IPS-20b (cell line): ENCODE results near the gene CDA.
"Not testable (repeated sequence)": the region's sequence is repeated elsewhere in the genome, so short reads cannot be mapped to it uniquely, and the experiment has no call there.

ENCODE experiments used
- H3K27ac ChIP-seq: one replicate; pipeline ENCODE4 v1.5.1; 2013; ENCODE audit warnings: low read length
- H3K27me3 ChIP-seq: 2 replicates; pipeline ENCODE4 v1.6.1; 2013; ENCODE audit warnings: mild to moderate bottlenecking, low read length, inconsistent platforms; ENCODE audit not compliant: insufficient read depth
- H3K36me3 ChIP-seq: 2 replicates; pipeline ENCODE4 v1.6.1; 2013; ENCODE audit warnings: low read depth, mild to moderate bottlenecking, inconsistent platforms, low read length, moderate library complexity; ENCODE audit not compliant: insufficient read depth
- H3K4me1 ChIP-seq: 2 replicates; pipeline ENCODE4 v1.6.1; 2013; ENCODE audit warnings: mild to moderate bottlenecking, control low read depth, inconsistent platforms, low read length, moderate library complexity; ENCODE audit not compliant: insufficient read depth
- H3K4me3 ChIP-seq: 2 replicates; pipeline ENCODE4 v1.5.1; 2013; ENCODE audit warnings: mild to moderate bottlenecking, low read length, inconsistent platforms
- H3K9ac ChIP-seq: 2 replicates; pipeline ENCODE4 v1.6.1; 2013; ENCODE audit warnings: low read depth, mild to moderate bottlenecking, inconsistent platforms, low read length, moderate library complexity
- H3K9me3 ChIP-seq: 2 replicates; pipeline ENCODE4 v1.6.1; 2013; ENCODE audit warnings: mild to moderate bottlenecking, low read depth, low read length, inconsistent platforms; ENCODE audit not compliant: insufficient read depth

The CDA gene

DNA sequence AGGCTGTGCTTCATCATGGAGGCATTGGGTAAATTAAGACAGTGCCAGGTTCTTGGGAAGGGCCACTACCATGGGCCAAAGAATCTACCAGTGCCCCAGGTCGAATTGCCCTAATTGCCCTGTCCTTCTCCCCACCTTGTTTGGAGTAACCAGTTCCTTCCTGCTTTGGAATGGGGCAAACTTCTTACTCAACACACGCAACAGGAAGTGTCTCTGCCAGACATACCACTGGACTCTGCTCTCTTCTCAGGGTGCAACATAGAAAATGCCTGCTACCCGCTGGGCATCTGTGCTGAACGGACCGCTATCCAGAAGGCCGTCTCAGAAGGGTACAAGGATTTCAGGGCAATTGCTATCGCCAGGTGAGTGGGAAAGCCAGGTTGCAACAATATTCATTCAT is 15.8 kb downstream of the CDA start:
- H3K36me3 ChIP-seq = no peaks in the 10 kb centered on the region
- H3K4me1 ChIP-seq = no peaks in the 10 kb centered on the region
- peaks cover 4% of the 10 kb centered on the region; the same call in 1 of the 2 replicates for H3K9me3 ChIP-seq
- no peak overlapping the region for H3K9ac ChIP-seq
- H3K27ac ChIP-seq = no peak overlapping the region
- no peak overlapping the region for H3K4me3 ChIP-seq
- no peaks in the 10 kb centered on the region for H3K27me3 ChIP-seq

DNA sequence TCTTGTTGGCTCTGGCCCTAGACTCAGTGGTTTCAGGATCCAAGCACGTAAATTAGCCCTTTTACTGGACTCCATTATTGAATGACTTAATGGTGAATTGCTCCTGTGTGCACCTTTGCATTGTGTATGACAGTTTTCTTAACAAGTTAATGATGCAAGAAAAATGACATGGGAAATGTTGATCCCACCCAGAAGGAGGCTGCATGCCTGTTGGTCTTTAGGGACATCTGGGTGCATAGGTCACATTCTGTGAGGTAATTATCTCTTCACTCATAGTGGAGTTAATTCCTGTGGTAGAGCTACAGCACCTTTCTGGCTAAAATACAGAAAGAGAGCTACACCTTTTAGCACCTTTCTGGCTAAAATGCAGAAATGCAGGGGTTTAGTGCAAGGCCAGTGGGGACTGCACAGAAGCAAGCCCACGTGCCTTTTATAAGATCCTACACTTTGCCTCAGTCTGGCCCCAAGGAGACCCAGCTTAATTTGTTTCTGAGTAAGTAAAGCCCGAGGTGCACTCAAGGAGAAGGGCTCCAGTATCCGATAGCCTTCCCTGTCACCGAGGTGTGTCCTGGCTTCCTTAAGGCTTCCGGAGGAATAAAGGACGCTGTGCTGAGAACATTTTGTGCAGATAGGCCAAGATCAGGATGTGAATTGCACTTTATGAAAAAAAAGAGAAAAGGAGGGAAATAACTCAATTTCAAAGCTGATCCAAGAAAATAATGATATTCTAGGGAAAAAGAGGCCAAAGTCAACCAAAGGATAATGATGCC is 18.1 kb downstream of the CDA start:
- H3K9ac ChIP-seq, H3K4me1 ChIP-seq, H3K9me3 ChIP-seq, H3K36me3 ChIP-seq, H3K4me3 ChIP-seq, H3K27ac ChIP-seq, H3K27me3 ChIP-seq: not testable (repeated sequence)

DNA sequence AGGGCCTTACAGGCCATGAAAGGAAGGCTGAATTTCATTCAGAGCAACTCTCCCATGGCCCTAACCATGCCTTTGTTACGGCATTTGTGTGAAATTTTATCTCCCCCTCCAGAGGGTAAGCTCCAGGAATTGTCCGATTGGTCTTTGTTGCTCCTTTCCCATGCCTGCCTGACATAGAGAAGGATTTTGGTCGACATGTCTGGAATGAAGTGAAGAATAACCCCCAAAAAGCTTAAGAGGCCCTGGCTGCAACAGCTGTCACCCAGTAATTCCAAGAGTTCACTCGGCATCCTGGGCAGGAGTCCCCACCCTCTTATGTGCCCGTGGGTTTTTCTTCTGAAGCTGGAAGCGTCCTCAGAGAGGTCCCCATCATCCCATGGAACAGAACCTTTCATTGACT is 20.6 kb downstream of the CDA start:
- Histone ChIP-seq H3K27ac (no peak overlapping the region), H3K36me3 (no peaks in the 10 kb centered on the region), H3K9ac (no peak overlapping the region), H3K4me1 (peaks cover 8% of the 10 kb centered on the region), H3K9me3 (no peaks in the 10 kb centered on the region), H3K27me3 (no peaks in the 10 kb centered on the region), H3K4me3 (no peak overlapping the region)

DNA sequence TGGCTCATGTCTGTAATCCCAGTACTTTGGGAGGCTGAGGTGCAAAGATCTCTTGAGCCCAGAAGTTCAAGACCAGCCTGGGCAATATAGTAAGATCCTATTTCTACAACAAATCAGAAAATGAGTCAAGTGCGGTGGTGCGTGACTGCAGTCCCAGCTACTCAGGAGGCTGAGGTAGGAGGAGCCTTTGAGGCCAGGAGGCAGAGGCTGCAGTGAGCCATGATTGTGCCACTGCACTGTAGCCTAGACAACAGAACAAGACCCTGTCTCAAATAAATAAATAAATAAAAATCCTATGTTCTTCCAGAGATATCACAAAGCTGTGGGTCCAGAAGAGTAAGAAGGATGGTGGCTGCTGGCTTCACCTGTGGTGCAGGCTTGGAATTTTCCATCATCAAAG is 22.1 kb downstream of the CDA start:
- Histone ChIP-seq H3K4me3 (no peak overlapping the region), H3K27me3 (no peaks in the 10 kb centered on the region), H3K36me3 (no peaks in the 10 kb centered on the region), H3K27ac (no peak overlapping the region), H3K9ac (no peak overlapping the region), H3K9me3 (no peaks in the 10 kb centered on the region), H3K4me1 (peaks cover 8% of the 10 kb centered on the region)

DNA sequence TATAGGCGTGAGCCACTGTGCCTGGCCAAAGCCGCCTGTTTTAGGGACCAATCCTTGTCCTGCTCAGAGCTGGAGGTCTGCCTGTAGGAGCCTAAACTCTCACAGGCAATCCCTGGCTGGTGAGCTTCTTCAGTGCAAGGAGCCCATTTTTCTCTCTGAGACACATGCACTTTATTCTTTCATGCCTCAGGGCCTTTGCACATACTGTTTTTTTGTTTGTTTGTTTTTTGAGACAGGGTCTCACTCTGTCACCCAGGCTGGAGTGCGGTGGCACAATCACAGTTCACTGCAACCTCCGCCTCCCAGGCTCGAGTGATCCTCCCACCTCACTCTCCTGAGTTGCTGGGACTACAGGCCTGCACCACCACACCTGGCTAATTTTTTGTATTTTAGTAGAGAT is 22.8 kb downstream of the CDA start:
- Histone ChIP-seq H3K27ac (no peak overlapping the region), H3K4me3 (no peak overlapping the region), H3K27me3 (no peaks in the 10 kb centered on the region), H3K4me1 (peaks cover 8% of the 10 kb centered on the region), H3K36me3 (no peaks in the 10 kb centered on the region), H3K9ac (no peak overlapping the region), H3K9me3 (no peaks in the 10 kb centered on the region)

DNA sequence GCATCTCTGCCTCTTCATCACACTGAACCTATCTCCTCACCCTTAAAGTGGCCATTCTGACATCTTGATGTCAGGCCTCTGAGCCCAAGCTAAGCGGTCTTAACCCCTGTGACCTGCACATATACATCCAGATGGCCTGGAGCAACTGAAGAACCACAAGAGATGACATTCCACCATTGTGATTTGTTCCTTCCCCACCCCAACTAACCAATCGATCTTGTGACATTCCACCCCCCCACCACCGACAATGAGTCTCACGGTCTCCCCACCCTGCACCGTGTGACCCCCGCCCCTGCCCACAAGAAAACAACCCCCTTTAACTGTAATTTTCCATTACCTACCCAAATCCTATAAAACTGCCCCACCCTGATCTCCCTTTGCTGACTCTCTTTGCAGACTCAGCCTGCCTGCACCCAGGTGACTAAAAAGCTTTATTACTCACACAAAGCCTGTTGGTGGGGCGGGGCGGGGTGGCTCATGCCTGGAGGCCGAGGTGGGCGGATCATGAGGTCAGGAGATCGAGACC is 23.4 kb downstream of the CDA start:
- Histone ChIP-seq H3K9me3 (no peaks in the 10 kb centered on the region), H3K9ac (no peak overlapping the region)

DNA sequence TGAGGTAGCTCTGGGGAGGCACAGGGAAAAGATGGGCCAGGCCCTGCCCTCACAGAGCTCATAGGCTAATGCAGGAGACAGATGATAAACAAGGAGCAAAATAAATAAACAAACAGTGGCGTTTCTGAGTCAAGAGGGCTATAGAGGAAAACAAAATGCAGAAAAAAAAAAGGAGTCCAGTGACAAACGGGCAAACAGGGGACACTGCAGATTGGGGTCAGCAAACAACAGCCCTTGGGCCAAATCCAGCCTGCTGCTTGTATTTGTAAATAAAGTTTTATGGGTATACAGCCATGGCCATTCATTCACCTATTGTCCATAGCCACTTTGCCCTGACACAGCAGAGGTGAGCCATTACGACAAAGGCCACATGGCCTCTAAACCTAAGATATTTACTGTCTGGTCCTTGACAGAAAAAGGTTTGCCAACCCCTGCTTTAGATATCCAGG is 25.3 kb downstream of the CDA start:
- Histone ChIP-seq H3K27me3 (no peaks in the 10 kb centered on the region), H3K27ac (no peak overlapping the region), H3K9me3 (no peaks in the 10 kb centered on the region), H3K4me3 (no peak overlapping the region), H3K9ac (no peak overlapping the region), H3K36me3 (no peaks in the 10 kb centered on the region), H3K4me1 (peaks cover 8% of the 10 kb centered on the region)

More for the DNA sequence above, 23.4 kb downstream of the CDA start:
- Histone ChIP-seq H3K4me1 (peaks cover 8% of the 10 kb centered on the region), H3K27me3 (no peaks in the 10 kb centered on the region), H3K36me3 (no peaks in the 10 kb centered on the region), H3K27ac (no peak overlapping the region), H3K4me3 (no peak overlapping the region)

DNA sequence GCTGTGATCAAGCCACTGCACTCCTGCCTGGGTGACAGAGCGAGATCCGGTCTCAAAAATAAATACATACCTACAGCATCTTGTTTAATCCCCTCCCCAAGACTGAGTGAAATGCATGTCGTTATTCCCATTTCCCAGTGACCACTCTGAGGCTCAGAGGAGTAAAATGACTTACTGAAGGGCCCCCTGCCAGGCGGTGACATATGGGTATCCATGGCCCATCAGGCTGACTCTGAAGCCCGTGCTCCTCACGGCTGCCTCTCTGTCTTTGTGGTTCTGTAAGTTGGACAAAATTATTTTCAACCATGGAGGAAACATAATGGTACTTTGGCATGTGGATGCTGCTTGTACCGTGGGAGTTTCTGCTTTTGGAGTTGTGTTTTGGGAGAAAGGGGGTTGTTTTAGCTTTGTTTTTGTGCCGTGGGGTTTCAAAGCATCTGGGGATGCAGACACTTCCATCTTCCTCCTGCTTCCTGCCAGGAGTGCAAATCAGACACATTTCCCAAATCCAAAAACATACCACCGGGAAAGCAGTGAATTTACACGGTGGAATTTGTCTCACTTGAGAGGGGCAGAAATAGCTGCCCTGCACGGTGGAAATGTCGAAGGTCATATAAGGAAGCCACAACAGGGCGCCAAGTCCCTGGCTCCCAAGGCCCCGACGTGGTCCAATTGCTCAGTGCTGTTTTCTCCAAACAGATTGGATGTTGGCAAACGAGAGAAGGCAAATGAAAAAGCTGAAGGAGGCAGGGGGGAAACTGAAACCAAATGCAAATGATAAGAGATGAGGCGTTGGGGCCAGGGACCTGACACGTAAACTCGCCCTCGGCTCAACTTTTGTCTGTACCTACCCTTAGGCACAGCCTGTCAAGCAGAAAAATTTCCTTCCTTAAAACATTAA is 27.3 kb downstream of the CDA start:
- H3K9me3 ChIP-seq = no peaks in the 10 kb centered on the region
- H3K27ac ChIP-seq = no peak overlapping the region
- H3K27me3 ChIP-seq = no peaks in the 10 kb centered on the region
- peaks cover 8% of the 10 kb centered on the region for H3K4me1 ChIP-seq
- H3K36me3 ChIP-seq = no peaks in the 10 kb centered on the region
- H3K9ac ChIP-seq = no peak overlapping the region
- H3K4me3 ChIP-seq = no peak overlapping the region

DNA sequence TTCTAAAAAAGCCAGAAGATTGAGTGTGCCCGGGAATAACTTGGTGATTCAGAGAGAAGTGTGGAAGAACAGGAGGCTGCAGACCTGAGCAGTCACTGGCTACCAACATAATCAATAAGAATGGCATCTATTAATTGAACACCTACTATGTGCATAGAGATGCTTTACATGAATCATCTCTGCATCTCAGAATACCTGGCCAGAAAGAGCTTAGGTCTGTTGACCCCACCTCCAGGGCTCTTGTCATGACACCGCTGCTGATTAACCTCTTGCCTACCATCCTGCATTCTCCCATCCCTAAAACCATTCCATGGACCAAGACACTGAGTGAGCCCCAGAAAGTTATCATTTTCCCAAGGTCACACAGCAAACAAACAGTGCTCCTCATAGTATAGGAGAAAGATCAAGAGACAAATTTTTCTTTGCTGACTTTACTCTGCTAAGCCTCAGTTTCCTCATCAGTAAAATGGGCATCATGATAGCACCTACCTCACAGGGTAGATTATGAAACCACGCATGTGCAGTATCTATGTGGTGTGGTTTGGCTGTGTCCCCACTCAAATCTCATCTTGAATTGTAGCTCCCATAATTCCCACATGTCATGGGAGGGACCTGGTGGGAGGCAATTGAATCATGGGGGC is 28.1 kb downstream of the CDA start:
- Histone ChIP-seq H3K27ac (no peak overlapping the region), H3K4me1 (peaks cover 8% of the 10 kb centered on the region), H3K36me3 (no peaks in the 10 kb centered on the region), H3K4me3 (no peak overlapping the region), H3K9ac (no peak overlapping the region), H3K27me3 (no peaks in the 10 kb centered on the region), H3K9me3 (no peaks in the 10 kb centered on the region)

DNA sequence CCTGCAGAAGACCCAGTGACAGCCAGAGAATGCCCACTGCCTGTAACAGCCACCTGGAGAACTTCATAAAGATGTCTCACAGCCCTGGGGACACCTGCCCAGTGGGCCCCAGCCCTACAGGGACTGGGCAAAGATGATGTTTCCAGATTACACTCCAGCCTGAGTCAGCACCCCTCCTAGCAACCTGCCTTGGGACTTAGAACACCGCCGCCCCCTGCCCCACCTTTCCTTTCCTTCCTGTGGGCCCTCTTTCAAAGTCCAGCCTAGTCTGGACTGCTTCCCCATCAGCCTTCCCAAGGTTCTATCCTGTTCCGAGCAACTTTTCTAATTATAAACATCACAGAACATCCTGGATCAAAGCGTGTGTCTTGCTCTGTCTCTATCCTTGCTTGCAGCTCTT is 29.7 kb downstream of the CDA start:
- Histone ChIP-seq H3K27ac (no peak overlapping the region), H3K27me3 (no peaks in the 10 kb centered on the region), H3K9ac (no peak overlapping the region), H3K9me3 (no peaks in the 10 kb centered on the region), H3K36me3 (no peaks in the 10 kb centered on the region), H3K4me1 (peaks cover 3% of the 10 kb centered on the region), H3K4me3 (no peak overlapping the region)

DNA sequence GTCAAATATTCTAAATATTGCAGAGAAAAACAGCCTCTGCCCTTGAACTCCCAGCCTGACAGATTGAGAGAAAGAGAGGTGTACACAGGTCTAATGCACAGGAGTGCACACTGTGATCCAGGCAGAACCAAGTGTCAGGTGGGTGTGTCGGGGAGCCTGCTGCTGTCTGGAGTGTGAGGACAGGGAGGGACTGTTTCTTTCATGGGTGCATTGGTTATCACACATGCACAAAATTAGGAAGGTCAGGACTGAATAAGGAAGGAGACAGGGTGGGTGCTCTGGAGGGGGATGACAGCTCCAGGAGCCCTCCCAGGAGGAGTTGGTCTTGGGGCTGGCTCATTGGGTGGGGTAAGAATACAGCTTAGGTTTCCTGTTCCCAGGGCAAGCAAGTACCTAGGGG is 31.1 kb downstream of the CDA start:
- H3K4me3 ChIP-seq = no peak overlapping the region

More for the DNA sequence above, 31.1 kb downstream of the CDA start:
- Histone ChIP-seq H3K27me3 (no peaks in the 10 kb centered on the region), H3K27ac (no peak overlapping the region), H3K4me1 (peaks cover 6% of the 10 kb centered on the region; the same call in 1 of the 2 replicates), H3K9me3 (no peaks in the 10 kb centered on the region), H3K9ac (no peak overlapping the region), H3K36me3 (no peaks in the 10 kb centered on the region)
